ENCODE data around the gene SLC44A5. TPM values are rescaled to one million over a fixed set of nuclear protein-coding genes. Genes with fewer than 3 reads are reported as not detected.
"Not testable (repeated sequence)": the region's sequence is repeated elsewhere in the genome, so short reads cannot be mapped to it uniquely, and the experiment has no call there.

Gene SLC44A5
- 3.4 TPM for polyA plus RNA-seq (2013, experiment 1 of 2)
- polyA plus RNA-seq (2013, experiment 2 of 2): 4.2 TPM

DNA sequence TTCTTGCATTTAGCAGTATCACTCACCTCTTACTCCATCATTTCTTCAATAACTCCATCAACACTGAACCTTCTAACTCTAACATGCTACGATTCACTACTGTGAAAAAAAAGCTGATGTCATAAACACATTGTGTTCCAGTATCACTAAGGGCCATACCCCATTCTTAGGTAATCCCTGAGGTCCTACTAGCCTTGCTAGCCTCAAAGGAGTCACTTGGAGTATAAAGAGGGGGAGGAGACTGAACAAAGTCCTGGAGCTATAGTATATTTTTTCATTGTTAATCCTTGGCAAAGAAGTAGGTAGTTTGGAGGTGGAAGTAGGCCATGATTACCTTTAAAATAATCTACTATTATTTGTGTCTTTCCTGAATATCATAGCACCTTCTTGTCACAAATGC is at the start of gene SLC44A5:
Gene SLC44A5 (minus strand): TSS at position 101 of the 400 bp plus-strand sequence. CDS start 69,667 bp downstream, outside the sequence.
- no peak within 1 kb of the TSS for H3K9ac ChIP-seq (ENCODE audit: low read depth, low read length)
- H3K36me3 ChIP-seq (ENCODE audit: insufficient read depth, low read length): no peaks in the 10 kb centered on the region
- H3K27me3 ChIP-seq (ENCODE audit: insufficient read depth, low read length): peaks cover 50% of the 10 kb centered on the region
- H3K9me3 ChIP-seq (ENCODE audit: insufficient read depth, low read depth, low read length): no peaks in the 10 kb centered on the region
- H3K27ac ChIP-seq (ENCODE audit: low read depth, low read length): no peak within 1 kb of the TSS
- H3K4me3 ChIP-seq (ENCODE audit: low read length): no peak within 1 kb of the TSS
- 89% methylated on average over 1 of the region's 1 CpG for WGBS
- no peaks in the 10 kb centered on the region for H3K4me1 ChIP-seq (ENCODE audit: insufficient read depth, low read length)

DNA sequence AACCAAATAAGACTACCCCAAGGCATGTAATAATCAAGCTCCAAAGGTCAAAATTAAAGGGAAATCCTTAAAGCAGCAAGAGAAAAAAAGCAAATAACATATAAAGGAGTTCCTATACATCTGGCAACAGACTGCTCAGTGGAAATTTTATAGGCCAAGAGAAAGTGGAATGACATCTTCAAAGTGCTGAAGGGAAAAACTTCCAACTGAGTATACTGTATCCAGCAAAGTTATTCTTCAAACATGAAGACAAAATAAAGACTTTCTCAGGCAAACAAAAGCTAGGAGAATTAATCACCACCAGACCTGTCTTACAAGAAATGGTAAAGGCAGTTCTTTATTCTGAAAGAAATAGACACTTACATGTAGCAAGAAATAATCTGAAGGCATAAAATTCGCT is 45.0 kb upstream of the SLC44A5 start:
- Histone ChIP-seq H3K4me1 (ENCODE audit: insufficient read depth, low read length) (no peaks in the 10 kb centered on the region), H3K36me3 (ENCODE audit: insufficient read depth, low read length) (no peaks in the 10 kb centered on the region)
- no CpG with 5 or more reads among the region's 1 CpG for WGBS

DNA sequence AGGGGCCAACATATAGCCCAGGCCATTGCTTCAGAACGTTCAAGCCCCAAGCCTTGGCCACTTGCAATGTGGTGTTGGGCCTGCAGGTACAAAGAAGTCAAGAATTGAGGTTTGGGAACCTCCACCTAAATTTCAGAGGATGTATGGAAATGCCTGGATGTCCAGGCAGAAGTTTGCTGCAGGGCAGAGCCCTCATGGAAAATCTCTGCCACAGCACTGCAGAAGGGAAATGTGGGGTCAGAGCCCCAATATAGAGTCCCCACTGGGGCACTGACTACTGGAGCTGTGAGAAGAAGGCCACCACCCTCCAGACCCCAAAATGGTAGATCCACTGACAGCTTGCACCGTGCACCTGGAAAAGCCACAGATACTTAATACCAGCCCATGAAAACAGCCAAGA is 36.3 kb upstream of the SLC44A5 start:
- not testable (repeated sequence) for H3K9ac ChIP-seq (ENCODE audit: low read depth, low read length); H3K36me3 ChIP-seq (ENCODE audit: insufficient read depth, low read length); H3K4me3 ChIP-seq (ENCODE audit: low read length); H3K27me3 ChIP-seq (ENCODE audit: insufficient read depth, low read length); H3K27ac ChIP-seq (ENCODE audit: low read depth, low read length); H3K4me1 ChIP-seq (ENCODE audit: insufficient read depth, low read length); H3K9me3 ChIP-seq (ENCODE audit: insufficient read depth, low read depth, low read length)
- WGBS: 93% methylated on average over 2 of the region's 2 CpGs

More for the DNA sequence above, 45.0 kb upstream of the SLC44A5 start:
- no peak overlapping the region for H3K9ac ChIP-seq (ENCODE audit: low read depth, low read length)
- H3K9me3 ChIP-seq (ENCODE audit: insufficient read depth, low read depth, low read length): 0 out of 2 replicates have a peak, but pooled peaks cover 4% of the 10 kb centered on the region
- no peak overlapping the region for H3K27ac ChIP-seq (ENCODE audit: low read depth, low read length)
- H3K27me3 ChIP-seq (ENCODE audit: insufficient read depth, low read length): no peaks in the 10 kb centered on the region
- H3K4me3 ChIP-seq (ENCODE audit: low read length): no peak overlapping the region

DNA sequence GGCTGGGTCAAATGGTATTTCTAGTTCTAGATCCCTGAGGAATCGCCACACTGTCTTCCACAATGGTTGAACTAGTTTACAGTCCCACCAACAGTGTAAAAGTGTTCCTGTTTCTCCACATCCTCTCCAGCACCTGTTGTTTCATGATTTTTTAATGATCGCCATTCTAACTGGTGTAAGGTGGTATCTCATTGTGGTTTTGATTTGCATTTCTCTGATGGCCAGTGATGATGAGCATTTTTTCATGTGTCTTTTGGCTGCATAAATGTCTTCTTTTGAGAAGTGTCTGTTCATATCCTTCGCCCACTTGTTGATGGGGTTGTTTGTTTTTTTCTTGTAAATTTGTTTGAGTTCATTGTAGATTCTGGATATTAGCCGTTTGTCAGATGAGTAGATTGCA is 34.2 kb upstream of the SLC44A5 start:
- H3K27ac ChIP-seq (ENCODE audit: low read depth, low read length): not testable (repeated sequence)
- 97% methylated on average over 2 of the region's 4 CpGs for WGBS

DNA sequence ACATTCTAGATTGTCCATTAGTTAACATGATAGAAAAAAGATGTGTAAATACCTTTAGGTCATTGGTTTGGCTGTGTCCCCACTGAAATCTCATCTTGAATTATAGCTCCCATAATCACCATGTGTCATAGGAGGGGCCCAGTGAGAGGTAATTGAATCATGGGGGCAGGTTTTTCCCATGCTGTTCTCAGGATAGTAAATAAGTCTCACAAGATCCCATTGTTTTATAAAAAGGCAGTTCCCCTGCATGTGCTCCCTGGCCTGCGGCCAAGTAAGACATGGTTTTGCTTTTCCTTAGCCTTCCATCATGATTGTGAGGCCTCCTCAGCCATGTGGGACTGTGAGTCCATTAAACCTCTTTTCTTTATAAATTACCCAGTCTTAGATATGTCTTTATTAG is 32.5 kb upstream of the SLC44A5 start:
- Histone ChIP-seq H3K9ac (ENCODE audit: low read depth, low read length) (no peak overlapping the region), H3K9me3 (ENCODE audit: insufficient read depth, low read depth, low read length) (peaks cover 9% of the 10 kb centered on the region), H3K4me3 (ENCODE audit: low read length) (no peak overlapping the region), H3K36me3 (ENCODE audit: insufficient read depth, low read length) (no peaks in the 10 kb centered on the region), H3K4me1 (ENCODE audit: insufficient read depth, low read length) (no peaks in the 10 kb centered on the region), H3K27ac (ENCODE audit: low read depth, low read length) (no peak overlapping the region), H3K27me3 (ENCODE audit: insufficient read depth, low read length) (no peaks in the 10 kb centered on the region)
- WGBS: 92% methylated on average over 1 of the region's 1 CpG

More for the DNA sequence above, 34.2 kb upstream of the SLC44A5 start:
- H3K27me3 ChIP-seq (ENCODE audit: insufficient read depth, low read length); H3K4me3 ChIP-seq (ENCODE audit: low read length); H3K9ac ChIP-seq (ENCODE audit: low read depth, low read length); H3K9me3 ChIP-seq (ENCODE audit: insufficient read depth, low read depth, low read length); H3K4me1 ChIP-seq (ENCODE audit: insufficient read depth, low read length); H3K36me3 ChIP-seq (ENCODE audit: insufficient read depth, low read length): not testable (repeated sequence)

DNA sequence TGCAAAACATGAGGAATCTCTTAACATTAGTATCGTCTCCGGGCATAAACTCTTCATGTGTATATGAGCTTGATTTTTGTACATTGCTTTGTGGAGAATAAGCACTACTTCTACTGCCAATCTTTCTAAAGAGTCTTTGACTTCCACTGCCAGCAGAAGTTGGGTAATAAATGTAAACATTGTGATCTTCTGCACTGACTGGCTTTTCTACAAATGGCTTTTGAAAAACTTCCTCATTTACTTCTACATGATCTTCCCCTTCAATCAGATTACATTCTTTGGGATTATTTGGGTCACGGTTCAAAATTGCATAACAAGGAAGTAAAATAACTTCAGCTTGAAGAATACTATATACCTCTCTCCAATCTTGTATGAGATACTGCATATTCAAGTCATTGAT is 30.4 kb upstream of the SLC44A5 start:
- H3K9me3 ChIP-seq (ENCODE audit: insufficient read depth, low read depth, low read length): no peaks in the 10 kb centered on the region
- H3K9ac ChIP-seq (ENCODE audit: low read depth, low read length): no peak overlapping the region
- H3K36me3 ChIP-seq (ENCODE audit: insufficient read depth, low read length): no peaks in the 10 kb centered on the region
- 88% methylated on average over 3 of the region's 3 CpGs for WGBS
- H3K4me1 ChIP-seq (ENCODE audit: insufficient read depth, low read length): no peaks in the 10 kb centered on the region
- no peak overlapping the region for H3K4me3 ChIP-seq (ENCODE audit: low read length)
- no peaks in the 10 kb centered on the region for H3K27me3 ChIP-seq (ENCODE audit: insufficient read depth, low read length)
- H3K27ac ChIP-seq (ENCODE audit: low read depth, low read length): no peak overlapping the region

DNA sequence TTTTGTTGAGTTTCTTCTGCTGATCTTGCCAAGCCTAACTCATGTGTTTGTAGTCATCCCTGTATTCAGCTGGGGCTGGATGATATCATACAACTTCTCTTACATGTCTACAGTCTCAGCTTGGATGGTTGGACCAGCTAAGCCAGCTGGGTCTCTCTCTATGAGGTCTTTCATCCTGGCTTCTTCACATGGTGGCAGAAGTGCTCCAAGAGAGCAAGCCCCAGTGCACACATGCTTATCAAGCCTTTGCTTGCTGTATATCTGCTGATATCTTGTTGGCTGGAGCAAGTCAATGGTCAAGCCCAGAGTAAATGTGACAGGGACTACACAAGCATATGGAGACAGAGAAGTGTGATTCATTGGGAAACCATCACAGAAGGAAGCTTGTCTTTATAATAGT is 29.2 kb upstream of the SLC44A5 start:
- Histone ChIP-seq H3K27ac (ENCODE audit: low read depth, low read length) (no peak overlapping the region), H3K9ac (ENCODE audit: low read depth, low read length) (no peak overlapping the region), H3K4me1 (ENCODE audit: insufficient read depth, low read length) (no peaks in the 10 kb centered on the region), H3K27me3 (ENCODE audit: insufficient read depth, low read length) (no peaks in the 10 kb centered on the region), H3K36me3 (ENCODE audit: insufficient read depth, low read length) (no peaks in the 10 kb centered on the region), H3K4me3 (ENCODE audit: low read length) (no peak overlapping the region), H3K9me3 (ENCODE audit: insufficient read depth, low read depth, low read length) (no peaks in the 10 kb centered on the region)

DNA sequence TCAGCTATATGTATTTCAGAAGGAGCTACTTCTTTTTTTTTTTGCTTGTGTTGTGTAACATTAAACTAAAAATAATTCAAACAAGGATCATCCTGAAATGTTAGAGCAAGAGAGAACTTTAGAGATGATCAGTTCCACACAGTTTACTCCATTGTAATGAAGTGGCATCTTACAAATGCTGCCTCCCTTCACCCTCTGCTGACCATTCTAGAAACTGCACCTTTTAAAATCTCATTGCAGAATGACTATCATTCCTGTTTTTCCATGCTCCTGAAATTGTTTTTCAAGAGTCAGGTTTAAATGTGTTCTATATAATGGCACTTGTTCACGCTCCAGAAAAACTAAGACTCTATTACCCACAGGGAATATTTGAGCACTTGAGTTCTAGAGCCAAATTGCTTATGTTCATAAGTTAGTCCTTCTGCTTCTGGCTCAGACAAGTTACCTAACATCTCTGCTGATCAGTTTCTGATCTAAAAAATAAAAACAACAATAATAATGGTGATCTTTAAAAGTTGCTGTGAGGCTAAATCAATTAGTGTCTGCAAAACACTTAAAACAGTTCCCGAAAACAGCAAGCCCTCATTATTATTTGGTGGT is 21.5 kb upstream of the SLC44A5 start:
- H3K9ac ChIP-seq (ENCODE audit: low read depth, low read length): no peak overlapping the region
- peaks cover 17% of the 10 kb centered on the region for H3K4me1 ChIP-seq (ENCODE audit: insufficient read depth, low read length)
- no peak overlapping the region for H3K27ac ChIP-seq (ENCODE audit: low read depth, low read length)
- WGBS: 14% methylated on average over 1 of the region's 2 CpGs
- peaks cover 15% of the 10 kb centered on the region; the same call in 1 of the 2 replicates for H3K27me3 ChIP-seq (ENCODE audit: insufficient read depth, low read length)
- H3K9me3 ChIP-seq (ENCODE audit: insufficient read depth, low read depth, low read length): no peaks in the 10 kb centered on the region
- no peak overlapping the region for H3K4me3 ChIP-seq (ENCODE audit: low read length)
- H3K36me3 ChIP-seq (ENCODE audit: insufficient read depth, low read length): no peaks in the 10 kb centered on the region

DNA sequence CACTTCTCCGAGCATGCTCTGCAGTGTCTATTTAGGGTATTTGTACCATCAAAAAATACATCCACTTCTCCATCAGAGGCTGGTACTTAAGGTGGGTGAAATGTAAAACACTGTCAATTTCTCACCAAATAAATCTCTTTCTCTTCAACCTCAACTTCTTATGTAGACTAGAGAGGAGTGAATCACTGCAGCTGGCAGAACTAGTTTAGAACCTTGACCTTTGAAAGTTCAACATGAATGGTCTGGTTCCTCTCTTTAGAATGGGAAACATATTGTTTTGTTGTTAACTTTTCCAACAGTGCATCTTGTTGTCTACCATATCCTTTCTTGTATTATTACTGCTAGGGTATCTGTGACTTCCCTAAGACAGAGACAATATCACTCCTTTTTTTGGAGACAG is 20.1 kb upstream of the SLC44A5 start:
- H3K36me3 ChIP-seq (ENCODE audit: insufficient read depth, low read length): no peaks in the 10 kb centered on the region
- H3K27me3 ChIP-seq (ENCODE audit: insufficient read depth, low read length): peaks cover 18% of the 10 kb centered on the region; the same call in 1 of the 2 replicates
- H3K27ac ChIP-seq (ENCODE audit: low read depth, low read length): no peak overlapping the region
- H3K9ac ChIP-seq (ENCODE audit: low read depth, low read length): no peak overlapping the region
- peaks cover 17% of the 10 kb centered on the region for H3K4me1 ChIP-seq (ENCODE audit: insufficient read depth, low read length)
- 83% methylated on average over 1 of the region's 1 CpG for WGBS
- H3K4me3 ChIP-seq (ENCODE audit: low read length): no peak overlapping the region
- no peaks in the 10 kb centered on the region for H3K9me3 ChIP-seq (ENCODE audit: insufficient read depth, low read depth, low read length)

DNA sequence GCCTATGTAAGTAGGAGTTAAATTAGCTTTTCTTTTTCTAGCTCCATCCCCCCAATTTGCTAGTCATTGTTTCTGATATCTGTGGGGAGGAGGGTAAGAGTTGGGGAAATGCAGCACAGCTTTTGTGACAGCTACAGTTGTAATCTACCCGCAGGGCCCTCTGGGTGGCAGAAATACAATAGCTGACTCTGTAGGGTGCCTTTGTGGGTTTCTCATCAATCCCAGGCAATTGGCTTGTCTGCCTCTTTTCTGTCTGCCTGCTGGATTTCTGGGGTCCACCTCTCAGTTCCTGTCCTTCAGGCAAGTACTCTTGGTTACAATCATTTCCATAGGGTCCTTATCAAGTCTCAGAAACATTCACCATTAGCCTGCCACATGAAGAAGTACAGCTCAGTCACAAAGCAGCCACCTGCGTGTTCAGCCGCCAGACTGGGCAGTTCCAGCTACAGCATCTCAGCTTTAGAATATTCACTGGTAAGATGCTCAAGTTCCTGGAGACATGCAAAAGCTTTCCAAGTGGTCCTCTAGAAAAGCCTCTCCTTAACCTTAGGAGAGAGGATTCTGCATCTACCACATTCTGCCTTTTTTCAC is 19.2 kb upstream of the SLC44A5 start:
- Histone ChIP-seq H3K9ac (ENCODE audit: low read depth, low read length) (no peak overlapping the region), H3K4me1 (ENCODE audit: insufficient read depth, low read length) (peaks cover 17% of the 10 kb centered on the region), H3K27me3 (ENCODE audit: insufficient read depth, low read length) (peaks cover 23% of the 10 kb centered on the region; the same call in 1 of the 2 replicates), H3K4me3 (ENCODE audit: low read length) (no peak overlapping the region), H3K27ac (ENCODE audit: low read depth, low read length) (no peak overlapping the region), H3K36me3 (ENCODE audit: insufficient read depth, low read length) (no peaks in the 10 kb centered on the region), H3K9me3 (ENCODE audit: insufficient read depth, low read depth, low read length) (no peaks in the 10 kb centered on the region)
- WGBS: 26% methylated on average over 3 of the region's 3 CpGs

DNA sequence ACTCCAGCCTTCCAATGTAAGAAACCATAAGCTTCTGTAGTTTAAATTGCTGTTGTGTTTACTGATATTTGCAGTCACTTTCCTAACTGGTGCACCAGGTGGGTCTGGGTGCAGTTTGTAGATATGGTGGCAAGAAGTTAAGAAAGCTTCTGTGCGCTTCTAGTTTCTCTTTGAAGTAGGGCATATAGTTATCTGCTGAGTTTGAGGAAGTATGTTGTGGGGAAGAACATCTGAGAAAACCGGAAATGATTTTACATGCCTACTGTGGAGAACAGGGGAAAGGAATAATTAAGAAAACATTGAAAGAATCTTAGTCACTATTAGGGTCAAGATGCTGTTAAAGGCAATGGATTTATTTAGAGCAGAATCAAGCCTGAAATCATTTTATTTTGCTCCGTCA is 14.9 kb upstream of the SLC44A5 start:
- H3K36me3 ChIP-seq (ENCODE audit: insufficient read depth, low read length): no peaks in the 10 kb centered on the region
- H3K9me3 ChIP-seq (ENCODE audit: insufficient read depth, low read depth, low read length): no peaks in the 10 kb centered on the region
- no peak overlapping the region for H3K27ac ChIP-seq (ENCODE audit: low read depth, low read length)
- peaks cover 23% of the 10 kb centered on the region; the same call in 1 of the 2 replicates for H3K27me3 ChIP-seq (ENCODE audit: insufficient read depth, low read length)
- H3K9ac ChIP-seq (ENCODE audit: low read depth, low read length): no peak overlapping the region
- WGBS: 92% methylated on average over 3 of the region's 3 CpGs
- H3K4me3 ChIP-seq (ENCODE audit: low read length): no peak overlapping the region
- H3K4me1 ChIP-seq (ENCODE audit: insufficient read depth, low read length): peaks cover 17% of the 10 kb centered on the region
